SJCRH30 (cell line): ENCODE results near the gene KCTD16. TPM values are rescaled to one million over a fixed set of nuclear protein-coding genes. Genes with fewer than 3 reads are reported as not detected.

Experiments used
- DNase-seq, 2 experiments: peaks; one replicate each; pipeline ENCODE4 v3.0.0-alpha.2; 2015 to 2020
- H3K27ac ChIP-seq: fragments of 250-450 bp; sonication (Bioruptor Pico); 2 replicates; pipeline ENCODE4 v1.5.1; 2020; ENCODE audit warnings: mild to moderate bottlenecking, moderate library complexity
- H3K27me3 ChIP-seq: fragments of 250-450 bp; sonication (Bioruptor Pico); 2 replicates; pipeline ENCODE4 v1.5.1; 2020; ENCODE audit warnings: mild to moderate bottlenecking, moderate library complexity
- H3K36me3 ChIP-seq: fragments of 250-450 bp; sonication (Bioruptor Pico); 2 replicates; pipeline ENCODE4 v1.5.1; 2020; ENCODE audit warnings: mild to moderate bottlenecking, moderate library complexity
- H3K4me1 ChIP-seq: fragments of 250-450 bp; sonication (Bioruptor Pico); 2 replicates; pipeline ENCODE4 v1.5.1; 2020; ENCODE audit warnings: mild to moderate bottlenecking, moderate library complexity
- H3K4me3 ChIP-seq: fragments of 250-450 bp; sonication (Bioruptor Pico); 2 replicates; pipeline ENCODE4 v1.5.1; 2020; ENCODE audit warnings: mild to moderate bottlenecking, moderate library complexity
- H3K9me3 ChIP-seq: fragments of 250-450 bp; sonication (Bioruptor Pico); replicated peaks from 2 replicates; pipeline ENCODE4 v1.5.1; 2020; ENCODE audit warnings: mild to moderate bottlenecking, moderate library complexity
- total RNA-seq: library from RNA; depleted of rRNA; stranded (reverse); fragments of >200 nt; shearing (Covaris generic); gene quantifications from 2 replicates; pipeline ENCODE4 v1.2.3, GENCODE V29; 2014

KCTD16 gene
- total RNA-seq, 1 experiment from 2014 or later, result 0.04 TPM

DNA sequence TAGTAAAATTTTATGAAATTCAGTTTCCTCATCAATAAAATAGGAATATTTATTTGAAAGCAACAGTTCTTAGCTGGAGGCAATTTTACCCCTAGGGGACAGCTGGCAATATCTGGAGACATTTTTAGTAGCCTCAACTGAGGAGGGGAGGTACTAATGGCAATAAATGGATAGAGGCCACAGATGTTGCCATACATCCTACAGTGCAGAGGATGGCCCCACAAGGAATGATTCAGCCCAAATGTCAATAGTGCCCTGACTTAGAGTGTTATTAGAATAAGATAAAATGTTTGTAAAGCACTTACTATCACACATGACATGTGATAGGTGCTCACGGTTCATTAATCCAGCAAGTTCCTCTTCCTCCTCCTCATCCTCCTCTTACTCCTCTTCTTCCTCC is 293.6 kb downstream of the KCTD16 start:
- peaks cover 7% of the 10 kb centered on the region; the same call in 1 of the 2 replicates for H3K4me1 ChIP-seq
- no peaks in the 10 kb centered on the region for H3K27me3 ChIP-seq
- no peak overlapping the region for H3K27ac ChIP-seq
- no peaks in the 10 kb centered on the region for H3K9me3 ChIP-seq
- H3K36me3 ChIP-seq, result no peaks in the 10 kb centered on the region
- DNase-seq, result no peak
- no peak overlapping the region for H3K4me3 ChIP-seq

DNA sequence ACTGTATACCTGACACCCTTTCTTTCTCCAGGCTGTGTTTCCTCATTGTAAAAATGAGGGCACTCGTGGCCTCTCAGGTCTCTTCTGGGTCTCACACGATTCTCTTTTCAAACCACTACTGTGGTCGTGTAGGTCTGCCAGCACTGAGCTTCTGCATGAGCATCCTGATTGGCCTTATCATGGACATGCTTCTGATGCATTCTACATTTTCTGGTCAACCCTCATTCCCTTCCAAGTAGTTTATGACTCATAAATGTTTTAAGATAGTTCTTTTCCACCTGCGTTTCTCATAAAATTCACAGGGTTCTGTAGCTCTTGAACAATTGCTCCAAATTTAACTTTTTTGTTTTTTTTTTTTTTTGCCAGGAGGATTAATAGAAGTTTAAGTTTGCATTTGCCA is 294.8 kb downstream of the KCTD16 start:
- Histone ChIP-seq H3K4me3 (no peak overlapping the region), H3K27ac (no peak overlapping the region), H3K9me3 (no peaks in the 10 kb centered on the region), H3K4me1 (peaks cover 7% of the 10 kb centered on the region; the same call in 1 of the 2 replicates), H3K27me3 (no peaks in the 10 kb centered on the region), H3K36me3 (no peaks in the 10 kb centered on the region)
- DNase-seq, result no peak

DNA sequence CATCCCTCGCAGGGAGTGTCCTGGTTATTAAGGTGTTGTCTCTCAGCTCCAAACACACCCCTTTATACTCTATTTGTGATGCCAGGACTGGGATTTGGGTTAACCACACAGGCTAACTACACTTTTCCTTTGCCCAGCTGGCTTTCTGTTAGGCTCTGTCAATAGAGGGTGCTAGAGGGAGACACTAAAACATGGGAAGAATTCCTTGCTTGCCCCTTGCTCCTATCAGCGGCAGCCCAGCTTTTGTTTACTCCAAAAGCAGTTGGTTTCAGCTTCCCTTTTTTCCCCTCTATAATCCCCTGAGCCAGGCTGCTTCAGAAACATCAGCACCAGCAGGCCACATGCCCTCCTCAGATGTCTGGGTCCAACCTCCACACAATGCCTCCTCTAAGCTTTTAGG is 297.1 kb downstream of the KCTD16 start:
- Histone ChIP-seq H3K36me3 (no peaks in the 10 kb centered on the region), H3K4me3 (no peak overlapping the region), H3K27me3 (no peaks in the 10 kb centered on the region), H3K9me3 (no peaks in the 10 kb centered on the region), H3K27ac (no peak overlapping the region), H3K4me1 (peaks cover 2% of the 10 kb centered on the region; the same call in 1 of the 2 replicates)
- DNase-seq, result peak; percentile 38 to 68

DNA sequence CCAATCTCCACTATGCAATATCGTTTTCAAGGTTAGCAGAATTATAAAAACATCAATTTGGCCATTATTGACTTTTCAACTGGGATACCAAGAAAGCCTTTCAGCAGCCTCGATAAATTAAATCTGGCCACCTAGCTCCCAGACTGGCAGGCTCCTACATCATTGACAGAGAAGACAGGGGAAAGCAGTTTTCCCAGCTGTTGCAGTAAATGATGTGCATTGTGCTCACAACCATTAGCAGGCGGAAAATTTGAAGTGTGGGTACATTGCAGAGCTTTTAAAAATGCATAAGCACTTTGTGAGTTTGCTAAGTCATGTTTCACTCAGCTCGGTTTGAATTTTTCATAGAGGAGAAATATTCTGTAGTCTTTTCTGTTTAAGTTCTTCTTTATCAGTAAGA is 297.9 kb downstream of the KCTD16 start:
- Histone ChIP-seq H3K27me3 (no peaks in the 10 kb centered on the region), H3K36me3 (no peaks in the 10 kb centered on the region), H3K4me3 (no peak overlapping the region), H3K9me3 (no peaks in the 10 kb centered on the region), H3K27ac (no peak overlapping the region), H3K4me1 (peaks cover 2% of the 10 kb centered on the region; the same call in 1 of the 2 replicates)
- peak; percentile 10 to 19 for DNase-seq

DNA sequence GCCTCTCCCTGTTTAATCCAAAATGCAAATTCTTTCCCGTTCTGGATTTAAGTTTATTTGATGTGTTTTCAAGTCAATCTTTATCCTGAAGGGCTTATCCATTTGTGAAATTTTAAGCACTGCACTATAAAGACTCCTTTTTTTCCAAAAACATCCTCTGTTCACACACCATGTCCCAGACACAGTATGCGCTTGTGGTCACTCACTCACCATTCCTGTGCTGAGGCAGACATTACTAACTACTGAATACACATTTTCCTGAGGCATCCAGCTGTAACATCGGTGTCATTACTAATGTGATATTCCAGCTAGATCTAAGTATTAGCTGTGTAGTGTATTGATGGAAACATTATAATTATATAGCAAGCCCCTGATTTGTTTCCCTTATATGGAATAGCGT is 298.4 kb downstream of the KCTD16 start:
- H3K4me1 ChIP-seq, result peaks cover 2% of the 10 kb centered on the region; the same call in 1 of the 2 replicates
- no peaks in the 10 kb centered on the region for H3K36me3 ChIP-seq
- H3K9me3 ChIP-seq, result no peaks in the 10 kb centered on the region
- H3K4me3 ChIP-seq, result no peak overlapping the region
- H3K27ac ChIP-seq, result no peak overlapping the region
- DNase-seq, result no peak
- H3K27me3 ChIP-seq, result no peaks in the 10 kb centered on the region

DNA sequence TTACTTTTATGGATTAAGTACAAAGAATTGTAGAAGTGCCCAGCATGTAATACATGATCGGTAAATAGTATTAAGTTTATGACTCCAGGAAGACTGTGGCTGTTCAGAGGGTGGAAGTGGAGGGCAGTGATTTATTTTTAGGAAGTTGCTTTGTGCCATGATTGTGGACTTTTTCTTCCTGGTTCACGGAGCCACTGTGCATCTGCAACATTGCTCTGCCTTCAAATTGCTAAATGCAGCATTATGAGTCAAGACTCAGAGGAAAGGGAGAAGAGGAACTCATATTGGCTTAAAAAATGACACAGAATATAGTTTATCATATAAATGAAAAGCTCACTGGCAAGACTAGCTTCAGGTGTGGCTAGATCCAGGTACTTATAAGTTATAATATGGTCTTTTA is 301.5 kb downstream of the KCTD16 start:
- Histone ChIP-seq H3K9me3 (no peaks in the 10 kb centered on the region), H3K4me3 (no peak overlapping the region), H3K27me3 (no peaks in the 10 kb centered on the region), H3K4me1 (peaks cover 2% of the 10 kb centered on the region; the same call in 1 of the 2 replicates), H3K36me3 (no peaks in the 10 kb centered on the region), H3K27ac (no peak overlapping the region)
- no peak for DNase-seq

DNA sequence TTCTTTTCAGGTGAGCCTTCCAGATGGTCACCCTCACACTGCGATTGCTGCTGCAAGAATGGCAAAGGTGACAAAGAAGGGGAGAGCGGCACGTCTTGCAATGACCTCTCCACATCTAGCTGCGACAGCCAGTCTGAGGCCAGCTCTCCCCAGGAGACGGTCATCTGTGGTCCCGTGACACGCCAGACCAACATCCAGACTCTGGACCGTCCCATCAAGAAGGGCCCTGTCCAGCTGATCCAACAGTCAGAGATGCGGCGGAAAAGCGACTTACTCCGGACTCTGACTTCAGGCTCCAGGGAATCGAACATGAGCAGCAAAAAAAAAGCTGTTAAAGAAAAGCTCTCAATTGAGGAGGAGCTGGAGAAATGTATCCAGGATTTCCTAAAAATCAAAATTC is 303.0 kb downstream of the KCTD16 start:
- Histone ChIP-seq H3K36me3 (no peaks in the 10 kb centered on the region), H3K9me3 (no peaks in the 10 kb centered on the region), H3K4me3 (no peak overlapping the region), H3K27me3 (no peaks in the 10 kb centered on the region), H3K4me1 (peaks cover 2% of the 10 kb centered on the region; the same call in 1 of the 2 replicates), H3K27ac (no peak overlapping the region)
- DNase-seq, result no peak

DNA sequence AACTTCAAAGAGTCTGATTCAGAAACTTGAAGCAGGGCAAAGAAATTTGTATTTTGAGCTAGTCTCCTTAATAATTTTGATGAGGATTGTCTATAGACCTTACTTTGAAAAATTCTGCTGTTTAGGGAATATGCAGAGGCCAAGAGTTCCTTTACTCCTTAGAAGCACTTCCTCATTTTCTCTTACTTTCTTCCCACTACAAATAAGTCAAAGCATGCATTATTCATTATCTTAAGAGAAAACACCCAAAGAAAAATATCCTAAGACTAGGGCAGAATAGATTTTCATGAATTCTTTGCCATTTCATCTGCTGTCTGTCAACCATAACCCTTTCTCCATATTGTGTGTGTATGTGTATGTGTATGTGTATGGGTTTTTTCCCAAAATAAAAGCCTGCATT is 307.9 kb downstream of the KCTD16 start:
- no peaks in the 10 kb centered on the region for H3K9me3 ChIP-seq
- DNase-seq, result no peak
- H3K36me3 ChIP-seq, result no peaks in the 10 kb centered on the region
- H3K27me3 ChIP-seq, result no peaks in the 10 kb centered on the region
- no peak overlapping the region for H3K4me3 ChIP-seq
- no peak overlapping the region for H3K27ac ChIP-seq
- H3K4me1 ChIP-seq, result no peaks in the 10 kb centered on the region

DNA sequence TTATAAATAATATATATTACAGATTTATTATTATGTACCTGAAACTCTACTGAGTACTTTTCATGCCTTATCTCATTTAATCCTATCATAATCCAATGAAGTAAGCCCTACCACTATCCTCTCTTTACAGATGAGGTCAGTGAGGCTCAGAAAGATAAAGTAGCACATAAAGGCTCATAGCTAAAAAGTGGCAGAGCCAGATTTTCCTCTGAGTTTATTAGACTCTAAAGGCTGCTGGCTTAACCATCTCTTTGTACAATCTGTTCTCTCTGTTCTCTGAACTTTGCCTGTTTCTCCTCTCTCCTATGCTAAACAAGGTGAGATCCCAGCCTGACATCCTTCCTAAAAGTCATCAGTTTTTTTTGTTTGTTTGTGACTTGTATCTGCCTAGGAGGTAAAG is 311.2 kb downstream of the KCTD16 start:
- Histone ChIP-seq H3K4me1 (no peaks in the 10 kb centered on the region), H3K4me3 (no peak overlapping the region), H3K27me3 (no peaks in the 10 kb centered on the region; the same call in 1 of the 2 replicates), H3K36me3 (no peaks in the 10 kb centered on the region), H3K27ac (no peak overlapping the region), H3K9me3 (no peaks in the 10 kb centered on the region)
- no peak for DNase-seq

DNA sequence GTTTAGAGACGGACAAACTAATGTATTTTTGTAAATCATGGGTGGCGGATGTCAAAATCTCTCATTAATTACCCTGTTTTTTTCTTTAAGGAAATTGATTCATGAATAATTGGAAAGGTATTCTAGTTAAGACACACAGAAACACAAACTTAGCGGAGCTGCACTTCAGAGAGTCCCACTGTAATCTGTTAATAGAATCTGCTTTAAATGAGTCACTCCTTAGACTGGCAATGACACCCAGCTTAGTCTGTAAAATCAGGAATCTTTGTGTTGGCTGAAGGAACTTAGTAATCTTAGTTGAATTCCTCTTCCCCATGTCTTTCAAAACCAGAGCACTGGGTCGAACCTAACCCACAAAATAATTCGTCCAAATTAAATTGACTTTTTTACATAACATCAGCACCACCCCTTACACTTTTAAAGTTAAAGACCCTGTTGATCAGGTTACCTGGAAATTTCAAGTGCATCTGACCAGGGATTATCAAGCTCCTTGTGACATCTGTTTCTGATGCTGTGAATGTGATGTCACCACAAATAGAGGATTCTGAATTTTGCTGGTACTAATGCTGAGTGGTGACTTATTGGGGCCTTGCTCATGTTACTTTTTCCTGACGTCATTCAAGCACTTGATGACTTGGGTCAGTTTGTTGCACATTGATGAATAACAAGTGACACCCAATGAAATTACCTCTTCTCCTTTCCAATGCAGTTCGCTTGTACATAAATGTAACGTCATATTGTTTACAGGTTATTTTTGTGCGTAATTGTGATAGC is 313.6 kb downstream of the KCTD16 start:
- Histone ChIP-seq H3K9me3 (no peaks in the 10 kb centered on the region), H3K4me1 (no peaks in the 10 kb centered on the region), H3K4me3 (no peak overlapping the region), H3K36me3 (no peaks in the 10 kb centered on the region), H3K27ac (no peak overlapping the region), H3K27me3 (no peaks in the 10 kb centered on the region; the same call in 1 of the 2 replicates)
- DNase-seq, result no peak

DNA sequence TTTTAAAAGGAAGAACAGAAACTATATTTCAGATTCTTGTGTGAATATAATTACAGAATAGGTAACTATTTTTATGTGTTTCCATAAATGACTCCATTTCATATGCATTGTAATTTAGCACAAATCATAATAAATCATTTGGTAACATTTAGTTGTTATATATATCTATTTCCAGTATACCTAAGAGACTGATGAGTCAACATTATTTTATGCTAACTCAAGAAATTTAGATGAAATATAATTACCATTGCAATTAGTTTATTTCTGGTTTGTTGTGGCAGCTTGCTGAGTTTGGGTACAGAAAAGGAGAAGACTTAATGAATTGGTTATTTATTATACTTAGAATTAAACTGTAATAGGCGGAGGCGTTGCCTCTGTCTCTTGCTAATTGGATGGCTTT is 314.9 kb downstream of the KCTD16 start:
- H3K9me3 ChIP-seq, result no peaks in the 10 kb centered on the region
- H3K4me3 ChIP-seq, result no peak overlapping the region
- DNase-seq, result no peak
- no peak overlapping the region for H3K27ac ChIP-seq
- H3K36me3 ChIP-seq, result no peaks in the 10 kb centered on the region
- no peaks in the 10 kb centered on the region for H3K4me1 ChIP-seq
- no peaks in the 10 kb centered on the region; the same call in 1 of the 2 replicates for H3K27me3 ChIP-seq

DNA sequence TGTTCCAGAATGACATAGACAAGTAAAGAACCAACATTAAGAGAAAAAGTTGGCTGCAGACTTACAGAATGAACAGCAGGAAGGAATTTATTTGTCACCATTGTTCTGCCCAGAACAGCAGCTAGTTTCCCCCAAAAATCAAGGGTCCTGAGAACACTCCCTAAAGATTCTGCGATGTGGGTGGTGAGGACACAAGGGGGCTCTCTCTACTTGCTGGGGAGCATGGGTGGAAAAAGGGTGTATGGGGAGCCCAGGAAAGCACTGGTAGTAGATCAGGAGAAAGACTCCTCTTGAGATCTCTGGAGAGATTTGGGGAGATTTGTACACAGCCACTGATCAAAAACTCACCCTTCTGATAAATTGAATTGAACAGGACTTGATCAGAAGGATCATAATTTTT is 316.5 kb downstream of the KCTD16 start:
- Histone ChIP-seq H3K4me1 (no peaks in the 10 kb centered on the region), H3K27ac (no peak overlapping the region), H3K4me3 (no peak overlapping the region), H3K27me3 (no peaks in the 10 kb centered on the region; the same call in 1 of the 2 replicates), H3K9me3 (no peaks in the 10 kb centered on the region), H3K36me3 (no peaks in the 10 kb centered on the region)
- DNase-seq, result peak in 1 of 2 experiments; percentile 12

DNA sequence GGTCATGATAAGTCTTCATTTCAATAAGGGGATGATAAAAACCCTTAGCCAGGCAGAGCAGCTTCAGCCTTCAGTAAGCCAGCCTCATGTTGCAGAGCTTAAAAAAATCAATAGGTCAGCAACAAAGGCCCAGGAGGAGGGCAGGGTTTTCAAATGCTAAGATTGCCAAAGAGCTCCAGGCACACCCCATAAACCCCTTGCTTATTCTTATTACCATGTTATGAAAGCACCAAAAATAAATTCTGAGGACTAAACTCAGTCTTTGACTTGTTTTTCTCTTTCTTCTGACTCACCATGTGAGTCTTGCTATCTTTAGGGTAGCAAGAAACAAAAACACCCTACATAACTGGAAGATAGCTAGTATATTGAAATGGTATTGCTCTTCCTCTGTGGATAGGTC is 317.1 kb downstream of the KCTD16 start:
- no peaks in the 10 kb centered on the region for H3K36me3 ChIP-seq
- H3K4me1 ChIP-seq, result no peaks in the 10 kb centered on the region
- H3K27ac ChIP-seq, result no peak overlapping the region
- no peaks in the 10 kb centered on the region for H3K9me3 ChIP-seq
- H3K4me3 ChIP-seq, result no peak overlapping the region
- H3K27me3 ChIP-seq, result no peaks in the 10 kb centered on the region; the same call in 1 of the 2 replicates
- DNase-seq, result no peak

DNA sequence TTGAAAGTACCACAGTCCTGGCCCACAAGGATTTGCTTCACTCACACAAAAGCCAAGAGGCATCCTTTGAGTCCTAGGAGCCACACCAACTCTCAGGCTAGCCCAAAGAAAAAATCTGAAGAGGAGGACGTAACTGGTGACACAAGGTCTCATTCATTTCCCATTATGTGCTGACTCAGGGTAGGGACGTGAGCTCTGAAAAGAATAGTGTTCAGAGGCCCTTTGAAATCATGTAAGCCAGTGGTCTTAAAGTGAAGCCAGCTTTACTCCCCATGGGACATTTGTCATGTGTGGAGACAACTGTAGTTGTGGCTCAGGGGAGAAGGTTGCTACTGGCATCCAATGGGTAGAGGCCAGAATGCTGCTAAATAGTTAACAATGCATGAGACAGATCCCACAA is 332.4 kb downstream of the KCTD16 start:
- H3K27ac ChIP-seq, result no peak overlapping the region
- no peaks in the 10 kb centered on the region for H3K36me3 ChIP-seq
- DNase-seq, result no peak
- no peaks in the 10 kb centered on the region for H3K9me3 ChIP-seq
- no peak overlapping the region for H3K4me3 ChIP-seq
- H3K27me3 ChIP-seq, result no peaks in the 10 kb centered on the region
- no peaks in the 10 kb centered on the region for H3K4me1 ChIP-seq

DNA sequence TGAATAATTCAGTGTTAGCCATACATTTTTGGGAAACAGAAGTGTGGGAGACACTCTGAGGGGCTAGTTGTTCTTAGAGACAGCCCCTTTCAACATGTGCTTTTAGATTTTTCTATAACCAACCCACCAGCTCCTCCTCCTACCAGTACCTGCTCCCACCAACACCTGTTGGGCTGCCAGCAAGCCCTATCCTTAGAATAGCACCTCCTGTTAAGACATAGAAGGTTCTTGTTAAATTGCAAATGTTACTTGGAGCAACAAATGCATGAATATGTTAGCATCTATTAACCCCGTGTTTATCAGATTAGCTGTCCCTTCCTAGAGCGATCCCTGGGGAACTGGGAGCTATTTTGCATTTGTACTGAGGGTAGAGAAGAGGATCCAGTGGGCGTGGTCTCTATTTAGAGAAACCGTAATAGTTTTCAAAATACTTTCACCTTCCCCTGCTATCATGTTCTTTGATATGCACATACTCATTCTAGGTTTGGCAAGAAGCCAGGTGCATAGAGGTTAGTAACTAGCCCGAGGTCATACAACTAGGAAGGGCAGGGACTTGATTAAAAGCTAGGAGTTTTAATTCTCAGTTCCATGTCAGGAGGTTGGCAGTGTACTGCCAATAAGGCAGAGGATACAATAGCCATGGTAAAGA is 334.4 kb downstream of the KCTD16 start:
- no peaks in the 10 kb centered on the region for H3K27me3 ChIP-seq
- no peaks in the 10 kb centered on the region for H3K36me3 ChIP-seq
- H3K9me3 ChIP-seq, result no peaks in the 10 kb centered on the region
- H3K4me3 ChIP-seq, result no peak overlapping the region
- peak in 1 of 2 experiments; percentile 10 for DNase-seq
- H3K27ac ChIP-seq, result no peak overlapping the region
- no peaks in the 10 kb centered on the region for H3K4me1 ChIP-seq
